Natural killer cell (primary cell): Measurements from ENCODE around the gene TGM1. TPM values are rescaled to one million over a fixed set of nuclear protein-coding genes. Genes with fewer than 3 reads are reported as not detected.

Experiments
- ATAC-seq, 3 donors: fragments of 150-1000 bp in 2 of 3; fragments of 200-7000 bp in 1 of 3; cut with Tn5 transposase; 1 replicate in 1 of 3; 2 replicates in 2 of 3; pipeline ENCODE4 v1.10.0; 2021; ENCODE audit warnings: mild to moderate bottlenecking in 2 of 3, moderate library complexity in 2 of 3
- DNase-seq, 2 donors: peaks; one replicate each; pipeline versions ENCODE4 v3.0.0 to v3.0.0-alpha.2; 2013 to 2021; ENCODE audit warnings: mixed read lengths in 1 of 2
- H3K27ac ChIP-seq: one replicate; pipeline ENCODE4 v1.5.1; 2013; ENCODE audit warnings: mild to moderate bottlenecking, low read length
- H3K27me3 ChIP-seq: one replicate; pipeline ENCODE4 v1.6.1; 2013; ENCODE audit warnings: low read length; ENCODE audit not compliant: control insufficient read depth, insufficient read depth
- H3K36me3 ChIP-seq: one replicate; pipeline ENCODE4 v1.6.1; 2013; ENCODE audit warnings: low read length; ENCODE audit not compliant: control insufficient read depth, insufficient read depth
- H3K4me1 ChIP-seq: one replicate; pipeline ENCODE4 v1.6.1; 2013; ENCODE audit warnings: low read length; ENCODE audit not compliant: control insufficient read depth, insufficient read depth
- H3K4me3 ChIP-seq: one replicate; pipeline ENCODE4 v1.5.1; 2013; ENCODE audit warnings: low read length
- H3K9me3 ChIP-seq: one replicate; pipeline ENCODE4 v1.6.1; 2013; ENCODE audit warnings: low read length; ENCODE audit not compliant: control insufficient read depth, insufficient read depth
- H3K27ac Mint-ChIP-seq, 2 donors: one replicate each; pipeline ENCODE4 v1.8.0; 2022; ENCODE audit warnings: mild to moderate bottlenecking in 2 of 2, mixed read lengths in 2 of 2, moderate library complexity in 1 of 2
- H3K27me3 Mint-ChIP-seq, 2 donors: one replicate each; pipeline ENCODE4 v1.8.0; 2022; ENCODE audit warnings: low read depth in 2 of 2, mixed read lengths in 2 of 2
- H3K36me3 Mint-ChIP-seq: one replicate; pipeline ENCODE4 v1.8.0; 2022; ENCODE audit warnings: mixed read lengths
- H3K4me1 Mint-ChIP-seq, 2 donors: one replicate each; pipeline ENCODE4 v1.8.0; 2022; ENCODE audit warnings: mixed read lengths in 2 of 2
- H3K4me3 Mint-ChIP-seq: one replicate; pipeline ENCODE4 v1.8.0; 2022; ENCODE audit warnings: mild to moderate bottlenecking, moderate library complexity, mixed read lengths
- H3K9me3 Mint-ChIP-seq, 2 donors: one replicate each; pipeline ENCODE4 v1.8.0; 2022; ENCODE audit warnings: mixed read lengths in 2 of 2
- WGBS: methylation state at CpG from one replicate; pipeline ENCODE4 v1.1.7; 2013; ENCODE audit warnings: missing lambda C conversion rate; ENCODE audit not compliant: insufficient coverage; 5-methylcytosine and 5-hydroxymethylcytosine counted together
- intact Hi-C: fragments of 100-400 bp; cut with micrococcal nuclease; formaldehyde crosslinking; loops from one replicate; pipeline ENCODE4 v1.14.2; 2022
- total RNA-seq, 4 donors: library from RNA; stranded (reverse); fragments of 120-200 nt in 1 of 4; gene quantifications; one replicate each; pipeline versions ENCODE4 v1.2.3 to v1.2.4, GENCODE V29; 2013 to 2022
- TF ChIP-seq, protein P1 (sequence below): fragments of 200-600 bp; IDR thresholded peaks from one replicate; pipeline ENCODE4 v1.8.0; 2022; ENCODE audit warnings: antibody characterized with exemption

TGM1 gene
- total RNA-seq, 3 donors from 2014 or later (not counting 1 experiment from before 2014, with no cell fraction given): 1.7 to 4.9 (median 4.7) TPM

- TF ChIP-seq, protein P1, sequence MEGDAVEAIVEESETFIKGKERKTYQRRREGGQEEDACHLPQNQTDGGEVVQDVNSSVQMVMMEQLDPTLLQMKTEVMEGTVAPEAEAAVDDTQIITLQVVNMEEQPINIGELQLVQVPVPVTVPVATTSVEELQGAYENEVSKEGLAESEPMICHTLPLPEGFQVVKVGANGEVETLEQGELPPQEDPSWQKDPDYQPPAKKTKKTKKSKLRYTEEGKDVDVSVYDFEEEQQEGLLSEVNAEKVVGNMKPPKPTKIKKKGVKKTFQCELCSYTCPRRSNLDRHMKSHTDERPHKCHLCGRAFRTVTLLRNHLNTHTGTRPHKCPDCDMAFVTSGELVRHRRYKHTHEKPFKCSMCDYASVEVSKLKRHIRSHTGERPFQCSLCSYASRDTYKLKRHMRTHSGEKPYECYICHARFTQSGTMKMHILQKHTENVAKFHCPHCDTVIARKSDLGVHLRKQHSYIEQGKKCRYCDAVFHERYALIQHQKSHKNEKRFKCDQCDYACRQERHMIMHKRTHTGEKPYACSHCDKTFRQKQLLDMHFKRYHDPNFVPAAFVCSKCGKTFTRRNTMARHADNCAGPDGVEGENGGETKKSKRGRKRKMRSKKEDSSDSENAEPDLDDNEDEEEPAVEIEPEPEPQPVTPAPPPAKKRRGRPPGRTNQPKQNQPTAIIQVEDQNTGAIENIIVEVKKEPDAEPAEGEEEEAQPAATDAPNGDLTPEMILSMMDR: no peak
- H3K4me1 ChIP-seq: peaks cover 30% of the 10 kb centered on the region
- DNase-seq: no peak
- H3K27me3 ChIP-seq: no peaks in the 10 kb centered on the region
- ATAC-seq: no peak
- Mint-ChIP-seq H3K4me3 (peak overlapping the region; percentile 94), H3K27me3 (no peaks in the 10 kb centered on the region), H3K36me3 (peaks cover 7% of the 10 kb centered on the region), H3K27ac (peak overlapping the region; percentile 91 to 92), H3K4me1 (peaks cover 25 to 28% of the 10 kb centered on the region in 2 donors), H3K9me3 (no peaks in the 10 kb centered on the region)
- peak overlapping the region; percentile 99 for H3K27ac ChIP-seq
- intact Hi-C loops: loop anchor here (1.0 to 5.0 kb wide), 8 partner anchors 27 to 400 kb away; partner anchors contain the start of genes DHRS1, GMPR2, LTB4R and MDP1
- WGBS: 9% methylated on average over 3 of the region's 3 CpGs
- H3K4me3 ChIP-seq: peak overlapping the region; percentile 26
- no peaks in the 10 kb centered on the region for H3K9me3 ChIP-seq
- H3K36me3 ChIP-seq: peaks cover 10% of the 10 kb centered on the region
These were observed 8.9 kb upstream of the TGM1 start for GRCh38 chr14:24271834-24272263.

DNA sequence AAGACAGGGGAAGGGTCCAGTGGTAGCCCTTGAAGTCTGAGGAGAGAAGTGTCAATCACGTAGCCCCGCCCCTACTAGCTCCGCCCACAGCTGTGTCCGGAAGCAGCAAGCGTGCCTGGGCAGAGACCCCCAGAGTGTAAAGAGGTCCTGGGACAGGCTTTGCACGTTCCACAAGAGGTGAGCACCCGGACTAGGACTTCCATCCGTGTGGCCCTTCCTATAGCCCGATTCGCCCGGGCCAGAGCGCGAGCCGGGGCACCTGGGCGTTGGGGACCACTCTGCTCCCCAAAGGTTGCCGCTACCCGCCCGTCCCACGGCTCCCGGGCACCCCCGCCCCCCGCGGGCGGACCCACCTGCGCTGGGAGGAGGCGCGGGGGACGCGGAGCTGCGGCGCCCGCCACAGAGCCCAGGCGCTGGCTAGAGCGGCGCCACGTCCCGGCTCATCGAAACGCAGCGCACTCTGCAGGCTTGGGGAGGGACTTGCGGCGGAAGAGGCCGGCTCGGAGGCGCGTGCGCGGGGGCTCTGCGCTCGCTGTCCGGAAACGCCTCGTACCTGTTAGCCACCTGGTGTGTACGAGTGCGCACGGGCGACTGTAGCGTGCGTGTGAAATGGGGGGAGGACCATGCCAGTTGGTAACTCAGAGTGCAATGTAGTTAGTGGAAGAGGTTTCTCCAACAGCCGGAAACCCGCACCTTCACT lies 8.3 kb upstream of the TGM1 start, which contains the start of gene RABGGTA:
Gene RABGGTA, minus strand, starts transcription at position 464 of the 700 bp plus-strand sequence. CDS start 482 bp downstream, outside the sequence.
- TF ChIP-seq, protein P1: peak; percentile 63
- Histone ChIP-seq H3K36me3 (peaks cover 15% of the 10 kb centered on the region), H3K27ac (peak within 1 kb of the TSS; percentile 99), H3K27me3 (no peaks in the 10 kb centered on the region), H3K4me1 (peaks cover 30% of the 10 kb centered on the region), H3K9me3 (no peaks in the 10 kb centered on the region), H3K4me3 (peak within 1 kb of the TSS; percentile 88)
- intact Hi-C loops: loop anchor here (1.0 to 5.0 kb wide), 8 partner anchors 28 to 401 kb away; partner anchors contain the start of genes DHRS1, GMPR2, LTB4R and MDP1
- WGBS: under 1% methylated on average over 61 of the region's 61 CpGs
- Mint-ChIP-seq H3K9me3 (no peaks in the 10 kb centered on the region), H3K27me3 (no peaks in the 10 kb centered on the region), H3K27ac (peak within 1 kb of the TSS; percentile 91 to 92), H3K4me3 (peak within 1 kb of the TSS; percentile 94), H3K36me3 (peaks cover 11% of the 10 kb centered on the region), H3K4me1 (peaks cover 25 to 30% of the 10 kb centered on the region in 2 donors)
- ATAC-seq: peak; percentile 84 to 94 (median 87)
- peak; percentile 92 to 99 for DNase-seq

GRCh38 chr14:24270537-24271133 lies 7.7 kb upstream of the TGM1 start:
- intact Hi-C loops: loop anchor here (1.0 to 5.0 kb wide), 8 partner anchors 28 to 402 kb away; partner anchors contain the start of genes DHRS1, GMPR2, LTB4R and MDP1
- H3K4me3 Mint-ChIP-seq: peak overlapping the region; percentile 94
- H3K36me3 Mint-ChIP-seq: peaks cover 11% of the 10 kb centered on the region

More at GRCh38 chr14:24270537-24271133, 7.7 kb upstream of the TGM1 start:
- peak overlapping the region; percentile 88 for H3K4me3 ChIP-seq
- ATAC-seq (peak in 2 of 3 donors; percentile 0 to 1), DNase-seq (no peak)
- H3K27ac ChIP-seq: peak overlapping the region; percentile 99
- peaks cover 28% of the 10 kb centered on the region for H3K4me1 ChIP-seq
- no peaks in the 10 kb centered on the region for H3K9me3 Mint-ChIP-seq
- no peaks in the 10 kb centered on the region for H3K9me3 ChIP-seq
- TF ChIP-seq, protein P1: no peak
- H3K4me1 Mint-ChIP-seq: peaks cover 25 to 30% of the 10 kb centered on the region in 2 donors
- no peaks in the 10 kb centered on the region for H3K27me3 ChIP-seq
- H3K27ac Mint-ChIP-seq: peak overlapping the region; percentile 91 to 92
- WGBS: 19% methylated on average over 13 of the region's 13 CpGs
- no peaks in the 10 kb centered on the region for H3K27me3 Mint-ChIP-seq
- peaks cover 21% of the 10 kb centered on the region for H3K36me3 ChIP-seq
